Stimulated activated CD8-positive, alpha-beta memory T cell treated with anti-CD3 and anti-CD28 coated beads, Interleukin-12 subunit alpha, Interleukin-12 subunit beta, amount 100 ng/mL, for 24 hours (primary cell): ENCODE data around the gene SQOR.

Experiments
- DNase-seq: peaks from one replicate; pipeline ENCODE4 v3.0.0-alpha.2; 2020; ENCODE audit errors: extremely low read depth

Gene SQOR

DNA sequence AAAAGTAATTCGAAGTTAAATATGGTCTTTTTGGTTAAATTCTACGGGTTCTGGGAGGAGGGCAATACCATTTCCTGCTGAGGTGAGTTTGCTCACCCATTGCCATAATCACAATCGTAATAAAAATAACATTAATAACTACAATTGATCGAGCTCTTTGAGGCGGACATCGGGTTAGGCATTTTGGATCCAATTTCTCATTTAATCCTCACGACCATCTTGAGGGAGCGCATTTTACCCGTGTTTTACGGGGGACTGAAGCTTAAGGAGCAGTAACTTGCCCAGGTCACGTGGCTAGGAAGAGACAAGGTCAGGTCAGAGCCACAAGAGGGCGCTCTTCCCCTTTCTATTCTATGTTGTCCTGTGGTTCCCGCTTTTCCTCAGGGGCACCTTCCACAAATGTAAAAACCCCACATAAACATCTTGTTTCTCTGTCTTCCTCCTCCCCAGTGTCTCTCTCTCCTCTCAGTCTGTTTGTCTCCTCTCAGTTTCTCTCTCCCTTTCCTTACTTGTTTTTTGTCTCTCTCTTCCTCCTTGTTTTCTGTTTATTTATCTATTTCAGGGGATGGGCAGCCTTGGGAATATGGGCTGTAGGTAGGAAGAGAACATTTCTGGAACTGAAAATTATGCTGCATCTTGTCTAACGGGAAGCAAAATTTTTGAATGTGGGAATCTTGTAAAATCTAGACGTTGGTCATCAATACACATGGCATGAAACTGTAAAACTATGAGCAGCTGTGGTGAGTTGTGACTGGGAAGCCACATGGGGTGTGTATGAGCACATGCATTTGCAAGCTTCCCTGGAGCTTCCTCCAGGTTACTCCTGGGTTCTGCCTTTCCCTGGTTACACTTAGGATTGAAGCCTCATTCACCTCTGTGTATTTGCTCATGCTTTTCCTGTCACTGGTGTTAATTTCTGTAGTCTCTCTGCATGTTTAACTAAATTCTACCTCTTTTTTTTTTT lies 71.0 kb downstream of the SQOR start:
- DNase-seq, result peak; percentile 30

GRCh38 chr15:45710657-45711056 lies 75.8 kb downstream of the SQOR start:
- DNase-seq, result no peak

GRCh38 chr15:45714590-45715488 lies 80.0 kb downstream of the SQOR start:
- no peak for DNase-seq

- DNase-seq, result no peak
Measured at GRCh38 chr15:45715528-45715927, 80.7 kb downstream of the SQOR start.

DNA sequence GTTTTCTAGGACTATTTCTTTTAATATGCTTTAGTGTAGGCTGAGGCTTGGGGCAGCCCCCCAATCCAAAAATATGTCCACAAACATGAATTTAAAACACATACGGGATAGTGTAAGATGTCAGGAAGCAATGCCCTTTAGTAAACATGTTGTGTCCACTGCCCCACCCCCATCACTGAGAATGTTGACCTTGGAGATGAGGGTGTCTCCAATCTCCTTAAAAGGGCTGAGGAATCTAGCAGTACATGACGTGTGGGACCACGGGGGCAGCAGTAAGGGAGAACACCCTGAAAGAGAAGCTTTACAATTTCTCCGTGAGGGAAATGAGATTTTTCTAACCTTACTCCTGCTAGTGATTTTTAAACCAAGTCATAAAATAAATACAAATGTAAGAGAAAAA lies 84.7 kb downstream of the SQOR start:
- DNase-seq, result no peak

GRCh38 chr15:45720183-45720582 lies 85.4 kb downstream of the SQOR start:
- no peak for DNase-seq

DNA sequence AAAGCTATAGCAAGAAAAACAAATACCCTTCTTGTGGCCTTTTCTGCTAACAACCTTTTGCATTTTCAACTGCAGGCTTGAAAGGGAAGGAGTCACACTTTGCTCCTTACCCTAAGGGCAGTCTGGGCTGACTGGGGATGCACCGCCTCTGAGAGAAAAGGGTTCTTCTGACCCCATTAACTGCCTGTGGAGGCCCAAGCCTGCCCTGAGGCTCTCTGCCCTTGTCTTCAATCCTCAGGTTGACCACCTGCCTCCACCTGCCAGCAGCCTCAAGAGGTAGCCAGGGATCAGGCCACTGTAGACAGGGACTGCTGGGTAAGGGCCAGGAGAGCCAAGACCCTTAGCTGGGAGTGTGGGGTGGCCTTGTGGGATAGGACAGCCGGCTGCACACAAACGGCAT lies 93.8 kb downstream of the SQOR start:
- DNase-seq, result no peak

GRCh38 chr15:45729141-45729540 lies 94.3 kb downstream of the SQOR start:
- DNase-seq, result no peak

- no peak for DNase-seq
Measured at GRCh38 chr15:45731343-45731742, 96.5 kb downstream of the SQOR start.

DNA sequence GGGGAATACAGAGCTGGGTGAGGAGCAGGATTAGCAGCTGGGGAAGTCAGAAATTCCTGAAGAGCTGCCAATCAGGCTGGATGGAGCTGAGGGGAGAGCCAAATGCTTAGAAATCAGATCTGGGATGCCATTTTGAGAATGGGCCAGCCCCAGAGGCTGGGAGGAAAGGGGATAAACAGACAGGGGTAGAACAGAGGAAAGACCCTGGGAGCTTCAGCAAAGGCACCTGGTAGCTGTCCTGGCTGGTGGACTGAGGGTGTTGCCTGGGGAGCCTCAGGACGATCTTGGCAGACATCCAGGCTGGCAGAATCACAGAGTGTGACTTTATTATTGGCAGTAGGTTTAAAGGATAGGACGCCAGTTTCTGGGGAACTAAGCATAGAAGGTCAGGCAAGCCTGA lies 97.8 kb downstream of the SQOR start:
- no peak for DNase-seq

GRCh38 chr15:45734260-45734711 lies 99.5 kb downstream of the SQOR start:
- no peak for DNase-seq
